HG03460 (cell line): ENCODE measurements around the gene MICAL3.

ENCODE experiments used
- ATAC-seq: cut with Tn5 transposase; IDR thresholded peaks from one replicate; pipeline ENCODE4 v1.9.1; 2021; ENCODE audit not compliant: unreplicated experiment

The MICAL3 gene

GRCh38 chr22:17823964-17824363 lies 200.4 kb downstream of the MICAL3 start:
- ATAC-seq = no peak

DNA sequence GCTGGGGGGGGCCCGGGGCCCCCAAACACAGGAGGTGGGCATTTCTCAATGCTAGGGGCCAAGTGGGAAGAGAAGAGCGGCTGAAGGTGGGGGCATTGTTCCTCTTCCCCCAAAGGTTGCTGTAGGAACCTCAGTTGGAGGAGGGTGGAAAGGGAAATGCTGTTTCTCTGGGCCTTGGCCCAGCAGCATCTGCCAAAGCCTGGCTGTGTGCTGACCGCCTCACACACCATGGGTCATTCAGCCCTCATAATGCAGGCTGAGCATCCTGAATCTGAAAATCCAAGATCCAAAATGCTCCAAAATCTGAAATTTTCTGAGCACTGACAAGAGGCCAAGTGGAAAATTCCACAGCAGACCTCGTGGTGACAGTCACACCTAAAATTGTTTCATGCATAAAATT lies 201.1 kb downstream of the MICAL3 start:
- ATAC-seq = no peak

- no peak for ATAC-seq
Observed at GRCh38 chr22:17822087-17822486, 202.3 kb downstream of the MICAL3 start.

- no peak for ATAC-seq
Observed at GRCh38 chr22:17820879-17821439, 203.4 kb downstream of the MICAL3 start.

GRCh38 chr22:17818649-17819048 lies 205.7 kb downstream of the MICAL3 start:
- no peak for ATAC-seq

GRCh38 chr22:17818180-17818579 lies 206.2 kb downstream of the MICAL3 start:
- ATAC-seq = no peak

- ATAC-seq = no peak
Observed at GRCh38 chr22:17817511-17818065, 206.8 kb downstream of the MICAL3 start.

GRCh38 chr22:17817079-17817478 lies 207.3 kb downstream of the MICAL3 start:
- no peak for ATAC-seq

DNA sequence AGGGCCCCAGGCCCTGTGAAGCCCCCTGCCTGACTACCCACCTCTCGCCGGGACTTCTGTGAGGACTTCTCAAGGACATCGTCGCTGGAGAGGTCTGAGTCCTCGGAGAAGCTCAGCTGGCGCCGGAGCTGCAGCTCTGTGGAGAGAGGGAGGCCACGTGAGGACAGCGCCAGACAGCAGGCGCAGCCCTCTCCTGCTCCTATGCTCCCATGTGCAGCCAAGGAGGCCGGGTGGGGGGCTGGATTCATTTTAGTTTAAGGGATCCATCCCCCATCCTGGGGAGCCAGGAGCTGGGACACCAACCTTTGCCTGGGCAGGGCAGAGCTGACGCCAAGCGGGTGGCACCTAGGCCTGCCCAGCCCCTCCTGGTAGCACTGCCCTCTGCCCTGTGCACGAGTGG lies 207.7 kb downstream of the MICAL3 start:
- ATAC-seq = no peak

GRCh38 chr22:17815703-17816254 lies 208.6 kb downstream of the MICAL3 start:
- ATAC-seq = no peak

- ATAC-seq = no peak
Observed at GRCh38 chr22:17814830-17815229, 209.5 kb downstream of the MICAL3 start.

DNA sequence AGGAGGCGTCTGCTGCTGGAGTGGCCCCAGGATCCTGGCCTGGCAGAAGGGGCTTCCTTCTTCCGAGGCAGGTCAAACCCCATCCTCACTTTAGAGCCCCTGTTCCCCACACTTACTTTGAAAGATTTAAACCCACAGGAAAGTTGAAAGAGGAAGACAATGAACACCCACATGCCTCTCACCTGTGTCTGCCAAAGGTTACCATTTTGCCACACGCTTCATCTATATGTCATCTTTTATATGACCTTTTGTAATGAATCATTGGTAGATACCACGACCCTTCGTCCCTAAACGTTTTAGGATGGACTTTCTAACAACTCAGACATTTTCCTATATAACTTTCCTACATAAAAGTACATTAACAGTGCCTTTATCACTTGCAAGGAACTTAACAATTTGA lies 210.3 kb downstream of the MICAL3 start:
- ATAC-seq = no peak

DNA sequence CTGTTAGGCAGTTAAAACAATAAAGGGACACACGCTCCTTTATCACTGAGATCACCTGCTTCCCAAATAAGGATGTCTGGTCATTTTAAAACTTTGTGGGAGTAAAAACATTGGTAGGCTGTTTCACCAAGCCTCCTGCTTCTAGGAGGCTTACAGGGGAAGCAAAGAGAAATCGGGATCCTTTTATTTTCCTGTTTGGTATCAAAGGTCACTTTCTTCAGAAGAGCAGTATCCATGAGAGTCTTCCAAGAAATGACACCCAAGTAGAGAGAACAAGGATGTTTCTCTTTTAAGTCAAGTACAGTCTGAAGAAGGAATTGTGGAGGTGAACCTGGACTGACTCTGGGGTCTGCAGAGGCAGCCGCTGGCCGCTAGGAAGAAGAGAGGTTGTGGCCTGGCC lies 213.2 kb downstream of the MICAL3 start:
- ATAC-seq = no peak

- no peak for ATAC-seq
Observed at GRCh38 chr22:17810570-17811116, 213.7 kb downstream of the MICAL3 start.

DNA sequence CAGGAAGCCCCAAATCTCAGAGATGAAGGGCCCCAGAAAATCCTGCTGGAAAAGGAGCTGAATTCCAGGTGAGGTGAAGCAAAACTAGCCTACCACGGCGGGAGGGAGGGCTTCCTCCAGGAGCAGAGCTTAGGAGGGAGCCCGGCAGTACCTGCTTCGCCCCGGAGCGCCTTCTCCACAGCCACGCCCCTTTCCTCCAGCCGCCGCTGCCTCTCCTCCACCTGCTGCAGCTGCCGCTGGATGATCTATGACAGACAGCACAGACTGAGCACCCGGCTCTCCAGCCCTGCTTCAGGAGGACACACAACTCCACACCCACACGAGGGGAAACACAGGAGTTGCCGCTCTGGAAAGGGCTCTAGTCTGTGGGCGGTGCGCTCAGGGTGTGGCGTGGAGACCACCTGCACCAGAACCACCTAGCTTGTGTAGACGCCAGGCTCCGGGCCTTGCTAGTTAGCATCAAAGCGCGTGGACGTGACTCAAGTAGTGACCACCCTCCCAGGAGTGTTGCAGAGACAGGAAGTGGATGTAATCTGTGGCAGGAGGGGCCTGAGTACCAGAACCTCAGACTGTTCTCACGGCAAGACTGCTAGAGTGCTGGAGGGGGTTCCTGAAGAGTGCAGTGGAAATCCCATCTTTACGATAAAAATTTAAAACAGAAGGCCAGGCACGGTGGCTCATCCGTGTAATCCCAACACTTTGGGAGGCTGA lies 215.5 kb downstream of the MICAL3 start:
- ATAC-seq = no peak

DNA sequence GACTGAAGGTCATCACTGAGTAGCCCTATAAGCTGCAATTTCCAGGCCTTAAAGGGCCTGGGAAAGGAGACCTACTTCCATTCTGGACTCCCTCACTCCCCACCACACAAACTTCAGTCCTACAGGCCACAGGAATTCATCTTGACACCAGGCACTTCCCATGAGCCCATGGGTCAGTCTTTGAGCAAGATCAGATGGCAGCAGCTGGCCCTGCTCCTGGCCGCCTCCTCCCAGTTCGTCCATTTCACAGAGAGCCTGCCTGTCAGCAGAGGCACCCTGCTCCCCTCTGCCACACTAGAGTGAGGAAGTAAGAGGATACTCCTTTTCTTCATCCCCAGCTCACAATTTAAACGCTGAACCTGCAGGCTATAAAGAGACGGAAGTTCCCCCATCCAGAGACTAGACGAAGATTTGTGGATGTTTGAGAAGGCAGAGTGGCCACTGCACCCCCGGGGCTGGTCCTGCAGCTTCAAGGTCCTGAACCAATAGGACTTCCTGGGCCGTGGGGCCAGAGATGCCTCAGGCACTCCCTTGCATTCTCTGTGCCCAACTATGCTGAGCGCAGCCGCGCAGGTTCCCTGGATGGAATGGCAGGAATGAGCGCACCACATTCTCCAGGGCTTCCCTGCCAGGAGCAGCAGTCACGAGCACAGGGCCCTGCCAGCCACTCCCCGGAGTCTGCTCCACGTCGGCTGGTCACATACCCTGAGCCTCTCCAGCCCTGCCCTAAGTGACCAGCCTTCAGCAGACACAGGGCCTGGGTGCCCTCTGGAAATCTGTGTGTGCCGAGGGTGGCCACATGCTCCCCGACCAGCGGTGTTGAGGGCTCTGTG lies 216.6 kb downstream of the MICAL3 start:
- ATAC-seq = no peak

- ATAC-seq = no peak
Observed at GRCh38 chr22:17807086-17807485, 217.3 kb downstream of the MICAL3 start.

DNA sequence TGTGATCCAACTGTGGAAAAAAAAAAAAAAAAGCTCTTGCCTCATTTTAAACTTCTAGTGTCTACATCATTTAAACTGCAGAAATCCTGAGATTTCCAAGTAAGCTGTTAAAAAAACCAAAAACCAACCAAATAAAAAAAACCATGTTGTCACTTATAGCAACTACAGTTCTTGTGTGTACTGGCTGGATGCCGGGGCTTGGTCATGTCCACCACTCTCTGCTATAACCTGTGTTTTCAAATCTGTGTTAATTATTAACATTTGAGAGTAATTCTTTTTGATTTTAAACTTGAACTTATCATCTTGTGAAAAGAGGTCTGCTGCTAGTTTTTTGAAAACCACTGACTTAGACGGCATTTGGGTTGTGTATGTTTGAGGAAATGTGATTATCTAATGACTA lies 217.9 kb downstream of the MICAL3 start:
- ATAC-seq = no peak

DNA sequence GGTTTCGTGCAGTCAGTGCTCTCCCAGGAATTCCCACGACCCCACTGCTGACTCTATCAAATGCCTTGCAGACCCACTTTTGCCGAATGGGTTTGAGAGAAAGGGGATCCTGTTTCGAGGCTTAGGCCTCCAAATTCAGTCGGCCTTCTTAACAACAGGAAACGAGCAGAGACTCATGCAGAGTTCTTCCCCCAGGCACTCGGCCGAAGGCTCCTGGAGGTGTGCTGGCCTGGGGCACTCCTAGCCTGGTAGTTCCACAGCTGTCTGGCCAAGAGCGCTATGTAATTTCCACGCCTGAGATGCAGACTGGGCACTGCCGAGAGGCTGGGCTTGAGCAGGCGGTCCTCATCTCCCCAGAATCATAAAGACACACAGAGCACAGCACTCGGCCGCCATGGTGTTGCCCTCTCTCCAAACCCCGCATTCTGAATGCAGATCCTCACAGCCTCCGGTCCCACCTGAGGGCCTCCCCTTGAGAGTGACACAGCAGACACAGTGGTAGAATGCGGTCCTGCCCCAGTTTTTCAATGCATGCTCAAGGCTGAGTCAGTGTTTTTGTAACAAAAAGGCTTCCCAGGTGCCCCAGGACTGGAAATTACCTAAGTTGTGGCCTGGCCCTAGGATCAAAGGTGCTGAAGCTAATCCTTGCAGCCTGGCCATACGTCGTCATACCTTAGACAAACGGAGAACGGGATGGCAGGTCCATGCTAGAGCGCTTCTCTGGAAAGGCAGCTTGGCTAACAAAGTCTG lies 219.9 kb downstream of the MICAL3 start:
- ATAC-seq = no peak

GRCh38 chr22:17803609-17804270 lies 220.6 kb downstream of the MICAL3 start:
- ATAC-seq = no peak
